A673 (cell line): ENCODE results near the gene ZNF524. TPM values are rescaled to one million over a fixed set of nuclear protein-coding genes. Genes with fewer than 3 reads are reported as not detected.

Experiments used
- BruUV-seq: library from RNA; stranded (reverse); fragments of 400-500 nt; replicated peaks from 2 replicates; lab custom pipeline; 2021; lab: Mats Ljungman, UMichigan
- CTCF ChIA-PET: fragments of 300-600 bp; sonication (Branson Sonifier 250); formaldehyde crosslinking; loops from one replicate; lab custom pipeline; 2022; ENCODE audit warnings: antibody characterized with exemption; lab: Charles Lee
- POLR2A ChIA-PET: fragments of 300-600 bp; sonication (Branson Sonifier 250); formaldehyde crosslinking; loops from one replicate; lab custom pipeline; 2022; ENCODE audit warnings: antibody characterized with exemption; ENCODE audit not compliant: low non-redundant PET; lab: Charles Lee
- DNase-seq: peaks from one replicate; pipeline ENCODE4 v3.0.0-alpha.2; 2015; ENCODE audit warnings: low spot score
- H3K27ac ChIP-seq: fragments of 200-600 bp; sonication (generic); 2 replicates; pipeline ENCODE4 v1.5.1; 2016; ENCODE audit warnings: mixed run types, low read depth, mild to moderate bottlenecking, mixed read lengths, antibody characterized with exemption, low read length; ENCODE audit not compliant: poor library complexity, severe bottlenecking
- H3K27me3 ChIP-seq: fragments of 200-600 bp; sonication (generic); replicated peaks from 2 replicates; pipeline ENCODE4 v1.6.1; 2017; ENCODE audit warnings: mixed run types, low read depth, mild to moderate bottlenecking, mixed read lengths, antibody characterized with exemption, low read length; ENCODE audit not compliant: insufficient read depth, poor library complexity
- H3K36me3 ChIP-seq: fragments of 200-600 bp; sonication (generic); 2 replicates; pipeline ENCODE4 v1.6.1; 2016; ENCODE audit warnings: mixed run types, mild to moderate bottlenecking, mixed read lengths, antibody characterized with exemption, low read length; ENCODE audit not compliant: insufficient read depth, poor library complexity, severe bottlenecking
- H3K4me1 ChIP-seq: fragments of 200-600 bp; sonication (generic); 2 replicates; pipeline ENCODE4 v1.6.1; 2017; ENCODE audit warnings: mixed run types, mild to moderate bottlenecking, mixed read lengths, antibody characterized with exemption, low read length; ENCODE audit not compliant: insufficient read depth, poor library complexity, severe bottlenecking
- H3K4me3 ChIP-seq: fragments of 200-600 bp; sonication (generic); 2 replicates; pipeline ENCODE4 v1.5.1; 2016; ENCODE audit warnings: low read depth, mixed run types, mild to moderate bottlenecking, mixed read lengths, low read length; ENCODE audit not compliant: poor library complexity, severe bottlenecking
- H3K9me3 ChIP-seq: fragments of 200-600 bp; sonication (generic); 2 replicates; pipeline ENCODE4 v1.6.1; 2016; ENCODE audit warnings: mixed run types, low read depth, mild to moderate bottlenecking, mixed read lengths, antibody characterized with exemption, low read length; ENCODE audit not compliant: poor library complexity, severe bottlenecking
- EZH2 ChIP-seq: fragments of 200-600 bp; sonication (generic); IDR thresholded peaks from 2 replicates; pipeline ENCODE4 v1.6.1; 2017; ENCODE audit warnings: borderline replicate concordance, low read depth, mild to moderate bottlenecking, mixed read lengths, antibody characterized with exemption, low read length; ENCODE audit not compliant: poor library complexity, severe bottlenecking
- intact Hi-C: fragments of 100-400 bp; cut with micrococcal nuclease; formaldehyde crosslinking; loops from one replicate; pipeline ENCODE4 v1.10.0; 2022; ENCODE audit not compliant: unreplicated experiment
- total RNA-seq: library from RNA; stranded (reverse); gene quantifications from 2 replicates; pipeline ENCODE4 v1.2.3, GENCODE V29; 2021
- TF ChIP-seq, protein P1 (sequence below): fragments of 300-800, 200-600 bp; sonication (generic); conservative IDR thresholded peaks from 2 replicates; pipeline ENCODE4 v1.5.1; 2017; ENCODE audit warnings: low read depth, mild to moderate bottlenecking, antibody characterized with exemption, low read length, moderate library complexity, mixed read lengths

Gene ZNF524
- total RNA-seq, 1 experiment from 2014 or later: 7.5 TPM

DNA sequence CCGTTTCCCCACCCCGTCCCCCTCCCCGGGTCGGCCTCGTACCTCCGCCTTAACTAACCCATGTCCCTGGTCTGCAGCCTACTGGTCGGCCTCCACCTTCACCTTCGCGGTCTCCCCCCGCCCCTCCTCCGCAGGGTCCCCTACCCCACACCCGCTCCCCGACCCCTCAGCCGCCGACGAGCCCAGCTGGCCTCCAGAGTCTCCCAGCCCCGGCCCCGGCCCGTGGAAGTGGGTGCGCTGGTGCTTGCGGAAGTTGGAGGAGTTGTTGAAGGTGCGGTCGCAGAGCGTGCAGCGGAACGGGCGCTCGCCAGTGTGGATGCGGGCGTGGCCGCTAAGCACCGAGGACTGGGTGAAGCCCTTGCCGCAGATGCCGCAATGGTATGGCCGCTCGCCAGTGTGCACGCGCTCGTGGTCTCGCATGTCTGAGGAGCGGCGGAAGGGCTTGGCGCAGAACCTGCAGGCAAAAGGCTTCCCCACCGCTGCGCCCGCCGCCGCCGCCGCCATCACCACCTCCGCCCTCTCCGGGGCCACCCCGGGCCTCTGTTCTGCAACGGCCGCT is 21.7 kb downstream of the ZNF524 start:
- no peak for DNase-seq
- BruUV-seq: no TSS peak
- no peak overlapping the region for H3K27ac ChIP-seq
- H3K9me3 ChIP-seq: no peaks in the 10 kb centered on the region
- ChIA-PET POLR2A (no interaction called here), CTCF (no interaction called here)
- H3K4me3 ChIP-seq: no peak overlapping the region
- TF ChIP-seq, protein P1, sequence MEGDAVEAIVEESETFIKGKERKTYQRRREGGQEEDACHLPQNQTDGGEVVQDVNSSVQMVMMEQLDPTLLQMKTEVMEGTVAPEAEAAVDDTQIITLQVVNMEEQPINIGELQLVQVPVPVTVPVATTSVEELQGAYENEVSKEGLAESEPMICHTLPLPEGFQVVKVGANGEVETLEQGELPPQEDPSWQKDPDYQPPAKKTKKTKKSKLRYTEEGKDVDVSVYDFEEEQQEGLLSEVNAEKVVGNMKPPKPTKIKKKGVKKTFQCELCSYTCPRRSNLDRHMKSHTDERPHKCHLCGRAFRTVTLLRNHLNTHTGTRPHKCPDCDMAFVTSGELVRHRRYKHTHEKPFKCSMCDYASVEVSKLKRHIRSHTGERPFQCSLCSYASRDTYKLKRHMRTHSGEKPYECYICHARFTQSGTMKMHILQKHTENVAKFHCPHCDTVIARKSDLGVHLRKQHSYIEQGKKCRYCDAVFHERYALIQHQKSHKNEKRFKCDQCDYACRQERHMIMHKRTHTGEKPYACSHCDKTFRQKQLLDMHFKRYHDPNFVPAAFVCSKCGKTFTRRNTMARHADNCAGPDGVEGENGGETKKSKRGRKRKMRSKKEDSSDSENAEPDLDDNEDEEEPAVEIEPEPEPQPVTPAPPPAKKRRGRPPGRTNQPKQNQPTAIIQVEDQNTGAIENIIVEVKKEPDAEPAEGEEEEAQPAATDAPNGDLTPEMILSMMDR: no peak
- no peak for TF ChIP-seq EZH2
- no peaks in the 10 kb centered on the region for H3K27me3 ChIP-seq
- peaks cover 12% of the 10 kb centered on the region for H3K36me3 ChIP-seq
- H3K4me1 ChIP-seq: peaks cover 5% of the 10 kb centered on the region
- intact Hi-C loops: no loop called here

DNA sequence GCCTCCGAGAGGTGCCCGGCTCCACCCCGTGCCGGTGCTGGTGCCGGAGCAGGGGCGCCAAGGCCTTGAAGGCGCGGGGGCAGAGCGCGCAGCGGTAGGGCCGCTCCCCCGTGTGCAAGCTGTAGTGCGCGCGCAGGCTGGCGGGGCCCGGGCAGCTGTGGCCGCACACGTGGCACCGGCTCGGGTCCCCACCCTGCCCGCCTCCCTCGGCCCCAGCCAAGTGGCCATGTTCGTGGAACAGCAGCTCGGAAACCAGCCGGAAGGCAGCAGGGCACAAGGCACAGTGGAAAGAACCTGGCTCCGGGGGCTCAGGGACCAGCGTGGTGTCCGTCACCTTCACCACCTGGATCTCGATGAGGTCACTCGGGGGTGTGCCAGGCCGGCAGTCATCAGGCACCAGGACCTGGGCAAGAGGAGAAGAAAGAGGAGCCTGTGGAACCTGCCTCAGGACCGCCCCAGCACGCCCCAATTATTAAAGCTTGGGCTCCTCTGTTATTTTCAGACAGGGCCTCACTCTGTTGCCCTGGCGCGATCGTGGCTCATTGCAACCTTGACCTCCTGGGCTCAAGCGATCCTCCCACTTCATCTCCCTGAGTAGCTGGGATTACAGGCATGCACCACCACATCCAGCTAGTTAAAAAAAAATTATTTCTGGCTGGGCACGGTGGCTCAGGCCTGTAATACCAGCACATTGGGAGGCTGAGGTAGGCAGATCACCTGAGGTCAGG is 22.3 kb downstream of the ZNF524 start:
- TF ChIP-seq, protein P1: no peak
- no peak for TF ChIP-seq EZH2
- intact Hi-C loops: no loop called here
- Histone ChIP-seq H3K27ac (no peak overlapping the region), H3K4me3 (no peak overlapping the region), H3K27me3 (no peaks in the 10 kb centered on the region), H3K36me3 (peaks cover 8% of the 10 kb centered on the region), H3K4me1 (peaks cover 5% of the 10 kb centered on the region), H3K9me3 (no peaks in the 10 kb centered on the region)
- ChIA-PET POLR2A (no interaction called here), CTCF (no interaction called here)
- no TSS peak for BruUV-seq
- no peak for DNase-seq

DNA sequence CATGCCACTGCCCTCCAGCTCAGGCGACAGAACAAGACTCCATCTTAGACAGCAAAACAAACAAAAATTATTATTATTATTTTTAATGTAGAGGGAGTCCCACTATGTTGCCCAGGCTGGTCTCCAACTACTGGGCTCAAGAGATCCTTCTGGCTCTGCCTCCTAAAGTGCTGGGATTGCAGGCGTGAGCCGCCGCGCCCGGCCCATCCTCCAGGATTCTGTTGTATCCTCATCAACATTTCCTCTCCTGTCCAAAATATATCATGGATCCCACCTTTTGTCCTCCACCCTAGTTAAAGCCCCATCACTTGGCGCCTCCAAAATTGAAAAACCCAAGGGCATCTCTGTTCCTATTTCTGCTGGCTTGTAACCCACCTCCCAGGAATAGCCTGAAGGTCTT is 23.0 kb downstream of the ZNF524 start:
- POLR2A ChIA-PET: no interaction called here
- TF ChIP-seq EZH2: no peak
- TF ChIP-seq, protein P1: no peak
- no TSS peak for BruUV-seq

More for the DNA sequence above, 23.0 kb downstream of the ZNF524 start:
- DNase-seq: no peak
- intact Hi-C loops: no loop called here
- Histone ChIP-seq H3K4me3 (no peak overlapping the region), H3K4me1 (peaks cover 5% of the 10 kb centered on the region), H3K9me3 (no peaks in the 10 kb centered on the region), H3K27me3 (no peaks in the 10 kb centered on the region), H3K36me3 (peaks cover 6% of the 10 kb centered on the region), H3K27ac (peak overlapping the region; percentile 6)
- CTCF ChIA-PET: no interaction called here
